ENCODE measurements around the gene UBALD2. TPM values are rescaled to one million over a fixed set of nuclear protein-coding genes. Genes with fewer than 3 reads are reported as not detected.
A peak's percentile ranks its signal among the peaks of the same experiment; 100 is the strongest.
"Not testable (repeated sequence)": the region's sequence is repeated elsewhere in the genome, so short reads cannot be mapped to it uniquely, and the experiment has no call there.

UBALD2 gene
- total RNA-seq, 1 donor from 2014 or later, result 46.9 TPM

- Mint-ChIP-seq H3K9me3 (no peaks in the 10 kb centered on the region), H3K4me1 (ENCODE audit: unreplicated experiment) (peaks cover 37% of the 10 kb centered on the region), H3K36me3 (no peaks in the 10 kb centered on the region), H3K27ac (no peak overlapping the region), H3K27me3 (peaks cover 2% of the 10 kb centered on the region), H3K4me3 (no peak overlapping the region)
- no peak for DNase-seq (ENCODE audit: extremely low spot score, unreplicated experiment)
- TF ChIP-seq CTCF (conservative IDR thresholded peaks at IDR 0.05), result no peak
These were observed 16.9 kb upstream of the UBALD2 start for GRCh38 chr17:76248013-76248782.

- no peak overlapping the region for H3K4me3 Mint-ChIP-seq
- H3K36me3 Mint-ChIP-seq, result no peaks in the 10 kb centered on the region
- no peak for DNase-seq (ENCODE audit: extremely low spot score, unreplicated experiment)
- no peaks in the 10 kb centered on the region for H3K9me3 Mint-ChIP-seq
- no peak overlapping the region for H3K27ac Mint-ChIP-seq
- no peak for TF ChIP-seq CTCF (conservative IDR thresholded peaks at IDR 0.05)
- no peaks in the 10 kb centered on the region for H3K27me3 Mint-ChIP-seq
- H3K4me1 Mint-ChIP-seq (ENCODE audit: unreplicated experiment), result peaks cover 25% of the 10 kb centered on the region
These were observed 15.0 kb upstream of the UBALD2 start for GRCh38 chr17:76250141-76250540.

GRCh38 chr17:76251478-76252039 lies 13.6 kb upstream of the UBALD2 start:
- H3K4me1 Mint-ChIP-seq (ENCODE audit: unreplicated experiment), result peaks cover 24% of the 10 kb centered on the region
- TF ChIP-seq CTCF (conservative IDR thresholded peaks at IDR 0.05), result no peak
- no peaks in the 10 kb centered on the region for H3K27me3 Mint-ChIP-seq
- peak overlapping the region; percentile 73 for H3K27ac Mint-ChIP-seq
- no peak overlapping the region for H3K4me3 Mint-ChIP-seq
- no peaks in the 10 kb centered on the region for H3K9me3 Mint-ChIP-seq
- no peak for DNase-seq (ENCODE audit: extremely low spot score, unreplicated experiment)
- no peaks in the 10 kb centered on the region for H3K36me3 Mint-ChIP-seq

DNA sequence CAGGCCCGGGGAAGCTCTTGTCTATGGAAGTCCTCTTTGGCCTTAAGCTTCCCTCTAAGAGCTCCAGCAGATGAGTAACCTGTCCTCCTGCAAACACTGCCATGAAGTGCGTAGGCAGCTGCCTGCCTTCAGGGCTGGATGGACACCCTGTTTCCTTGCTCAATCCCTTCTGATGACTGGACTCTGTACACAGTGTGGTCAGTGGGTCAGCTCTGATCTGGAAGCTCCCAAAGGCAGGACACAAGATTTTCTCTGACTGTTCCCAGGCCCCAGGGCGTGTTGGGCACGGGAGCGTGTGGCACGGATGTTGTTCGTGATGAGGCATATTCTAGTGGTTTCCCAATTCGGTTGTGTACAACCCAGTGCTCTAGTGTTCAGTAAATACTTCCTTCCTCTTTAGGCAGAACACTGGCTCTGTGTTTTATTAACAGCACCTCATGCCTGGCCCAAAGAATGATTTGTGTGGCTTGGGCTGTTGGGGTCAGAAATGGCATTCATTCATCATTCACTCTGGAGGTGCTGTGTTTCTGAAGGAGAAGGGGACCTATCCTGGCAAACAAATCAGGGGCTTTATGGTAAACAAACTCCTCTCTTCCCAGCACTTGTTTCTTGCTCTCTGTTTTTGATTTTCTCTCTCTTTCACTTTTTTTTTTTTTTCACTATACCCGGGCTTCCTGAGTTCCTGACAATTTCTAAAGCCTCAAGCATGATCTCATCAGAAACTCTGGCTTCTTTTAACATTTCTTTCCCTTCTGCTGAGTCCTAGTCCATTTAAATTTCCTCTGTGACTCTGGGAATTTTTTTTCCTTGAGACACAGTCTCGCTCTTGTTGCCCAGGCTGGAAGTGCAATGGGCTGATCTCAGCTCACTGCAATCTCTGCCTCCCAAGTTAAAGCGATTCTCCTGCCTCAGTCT lies 12.9 kb upstream of the UBALD2 start:
- Mint-ChIP-seq H3K27ac (peak overlapping the region; percentile 73), H3K4me3 (peak overlapping the region; percentile 9), H3K27me3 (no peaks in the 10 kb centered on the region), H3K36me3 (no peaks in the 10 kb centered on the region), H3K9me3 (no peaks in the 10 kb centered on the region), H3K4me1 (ENCODE audit: unreplicated experiment) (peaks cover 22% of the 10 kb centered on the region)
- DNase-seq (ENCODE audit: extremely low spot score, unreplicated experiment), result no peak
- TF ChIP-seq CTCF (conservative IDR thresholded peaks at IDR 0.05), result no peak

GRCh38 chr17:76252967-76253766 lies 12.0 kb upstream of the UBALD2 start:
- DNase-seq (ENCODE audit: extremely low spot score, unreplicated experiment); H3K27me3 Mint-ChIP-seq; H3K4me3 Mint-ChIP-seq; H3K27ac Mint-ChIP-seq; H3K36me3 Mint-ChIP-seq; H3K9me3 Mint-ChIP-seq: not testable (repeated sequence)
- peaks cover 22% of the 10 kb centered on the region for H3K4me1 Mint-ChIP-seq (ENCODE audit: unreplicated experiment)
